ENCODE results near the gene FREY1.

The FREY1 gene

DNA sequence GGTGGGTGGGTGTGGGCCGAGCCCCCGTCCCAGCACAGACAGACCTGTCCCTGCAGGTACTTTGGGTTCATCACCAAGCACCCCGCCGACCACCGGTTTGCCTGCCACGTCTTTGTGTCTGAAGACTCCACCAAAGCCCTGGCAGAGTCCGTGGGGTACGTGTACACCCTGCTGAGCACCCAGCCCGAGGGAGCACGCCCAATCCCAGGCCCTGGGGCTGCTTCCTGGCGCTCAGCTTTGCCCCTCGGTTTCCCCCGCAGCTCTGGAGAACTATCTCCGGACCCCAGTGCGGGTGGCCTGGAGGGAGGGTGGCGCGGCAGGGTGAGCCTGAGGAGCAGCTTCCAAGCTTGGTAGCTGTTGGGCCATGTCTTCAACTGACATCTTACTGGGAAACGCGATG lies 2.0 kb downstream of the FREY1 start:
- Histone ChIP-seq H3K23ac (ENCODE audit: low read length) (no peak overlapping the region), H3K9me3 (ENCODE audit: insufficient read depth, low read depth, low read length) (no peaks in the 10 kb centered on the region), H3K4me3 (ENCODE audit: low read depth, low read length) (no peak overlapping the region), H4K91ac (ENCODE audit: low read depth, low read length) (no peak overlapping the region), H3K18ac (ENCODE audit: low read length) (no peak overlapping the region), H3K79me1 (ENCODE audit: low read length) (peaks cover 5% of the 10 kb centered on the region), H2AFZ (ENCODE audit: insufficient read depth, low read length, poor library complexity) (no peak overlapping the region), H2BK120ac (ENCODE audit: insufficient read depth, low read length, poor library complexity) (no peak overlapping the region), H4K8ac (ENCODE audit: low read depth, low read length) (no peak overlapping the region), H4K12ac (ENCODE audit: low read depth, low read length) (no peak overlapping the region), H3K9ac (ENCODE audit: low read length) (no peak overlapping the region), H3K4me2 (ENCODE audit: low read length) (no peak overlapping the region), H3K27ac (ENCODE audit: low read depth, low read length) (no peak overlapping the region), H2BK5ac (ENCODE audit: low read depth, low read length, poor library complexity) (no peak overlapping the region), H2BK12ac (ENCODE audit: low read length) (no peak overlapping the region), H3K4ac (ENCODE audit: low read depth, low read length) (no peak overlapping the region), H3K27me3 (ENCODE audit: insufficient read depth, low read length) (peaks cover 7% of the 10 kb centered on the region), H3K14ac (ENCODE audit: low read length) (no peak overlapping the region), H2AK5ac (ENCODE audit: low read length) (no peak overlapping the region), H3K79me2 (ENCODE audit: control insufficient read depth, insufficient read depth, low read length, poor library complexity) (no peaks in the 10 kb centered on the region), H3K36me3 (ENCODE audit: control insufficient read depth in 1 of 2, insufficient read depth in 2 of 2, low read length in 2 of 2) (peaks cover 12 to 17% of the 10 kb centered on the region in 2 experiments), H3K4me1 (ENCODE audit: control insufficient read depth in 1 of 2, insufficient read depth in 2 of 2, low read length in 2 of 2) (peaks cover 15 to 20% of the 10 kb centered on the region in 2 experiments)
- DNase-seq: no peak
- WGBS (ENCODE audit: extremely low coverage, insufficient coverage, insufficient read length): no CpG with 5 or more reads among the region's 19 CpGs

DNA sequence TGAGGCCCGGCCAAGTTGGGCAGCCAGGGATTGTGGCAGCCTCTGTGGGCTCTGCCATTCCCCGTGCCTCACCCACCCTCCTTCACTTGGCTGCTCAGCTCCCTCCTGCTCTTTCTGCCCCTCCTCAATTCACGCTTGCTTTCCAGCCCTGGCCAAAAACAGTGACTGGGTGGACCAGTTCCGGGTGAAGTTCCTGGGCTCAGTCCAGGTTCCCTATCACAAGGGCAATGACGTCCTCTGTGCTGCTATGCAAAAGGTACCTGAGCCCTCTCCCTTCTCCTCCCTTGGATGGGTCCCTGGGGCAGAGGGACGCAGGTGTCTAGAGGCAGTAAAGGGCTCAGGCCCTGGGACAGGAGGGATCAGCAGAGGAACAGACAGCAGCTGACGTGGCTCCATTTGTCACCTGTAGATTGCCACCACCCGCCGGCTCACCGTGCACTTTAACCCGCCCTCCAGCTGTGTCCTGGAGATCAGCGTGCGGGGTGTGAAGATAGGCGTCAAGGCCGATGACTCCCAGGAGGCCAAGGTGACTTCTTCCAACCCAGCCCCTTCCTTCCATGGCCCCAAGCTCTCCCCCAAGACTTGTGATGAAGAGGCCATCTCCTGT lies 2.7 kb downstream of the FREY1 start:
- H2AK5ac ChIP-seq (ENCODE audit: low read length): no peak overlapping the region
- H3K4me3 ChIP-seq (ENCODE audit: low read depth, low read length): no peak overlapping the region
- H4K8ac ChIP-seq (ENCODE audit: low read depth, low read length): no peak overlapping the region
- H2BK120ac ChIP-seq (ENCODE audit: insufficient read depth, low read length, poor library complexity): no peak overlapping the region
- H3K4me1 ChIP-seq (ENCODE audit: control insufficient read depth in 1 of 2, insufficient read depth in 2 of 2, low read length in 2 of 2): peaks cover 16 to 21% of the 10 kb centered on the region in 2 experiments
- DNase-seq: no peak
- no peak overlapping the region for H2BK12ac ChIP-seq (ENCODE audit: low read length)
- H3K79me1 ChIP-seq (ENCODE audit: low read length): peaks cover 7% of the 10 kb centered on the region
- no peak overlapping the region for H4K91ac ChIP-seq (ENCODE audit: low read depth, low read length)
- no peak overlapping the region for H3K4me2 ChIP-seq (ENCODE audit: low read length)
- H3K27ac ChIP-seq (ENCODE audit: low read depth, low read length): no peak overlapping the region
- no peaks in the 10 kb centered on the region for H3K9me3 ChIP-seq (ENCODE audit: insufficient read depth, low read depth, low read length)
- no peak overlapping the region for H2BK5ac ChIP-seq (ENCODE audit: low read depth, low read length, poor library complexity)
- H3K18ac ChIP-seq (ENCODE audit: low read length): no peak overlapping the region
- peaks cover 5 to 10% of the 10 kb centered on the region in 2 experiments for H3K36me3 ChIP-seq (ENCODE audit: control insufficient read depth in 1 of 2, insufficient read depth in 2 of 2, low read length in 2 of 2)
- H2AFZ ChIP-seq (ENCODE audit: insufficient read depth, low read length, poor library complexity): no peak overlapping the region
- H3K14ac ChIP-seq (ENCODE audit: low read length): no peak overlapping the region
- peaks cover 7% of the 10 kb centered on the region for H3K27me3 ChIP-seq (ENCODE audit: insufficient read depth, low read length)
- no peak overlapping the region for H4K12ac ChIP-seq (ENCODE audit: low read depth, low read length)
- H3K9ac ChIP-seq (ENCODE audit: low read length): no peak overlapping the region
- H3K4ac ChIP-seq (ENCODE audit: low read depth, low read length): no peak overlapping the region
- H3K23ac ChIP-seq (ENCODE audit: low read length): no peak overlapping the region
- H3K79me2 ChIP-seq (ENCODE audit: control insufficient read depth, insufficient read depth, low read length, poor library complexity): peaks cover 1% of the 10 kb centered on the region
- WGBS (ENCODE audit: extremely low coverage, insufficient coverage, insufficient read length): no CpG with 5 or more reads among the region's 15 CpGs

DNA sequence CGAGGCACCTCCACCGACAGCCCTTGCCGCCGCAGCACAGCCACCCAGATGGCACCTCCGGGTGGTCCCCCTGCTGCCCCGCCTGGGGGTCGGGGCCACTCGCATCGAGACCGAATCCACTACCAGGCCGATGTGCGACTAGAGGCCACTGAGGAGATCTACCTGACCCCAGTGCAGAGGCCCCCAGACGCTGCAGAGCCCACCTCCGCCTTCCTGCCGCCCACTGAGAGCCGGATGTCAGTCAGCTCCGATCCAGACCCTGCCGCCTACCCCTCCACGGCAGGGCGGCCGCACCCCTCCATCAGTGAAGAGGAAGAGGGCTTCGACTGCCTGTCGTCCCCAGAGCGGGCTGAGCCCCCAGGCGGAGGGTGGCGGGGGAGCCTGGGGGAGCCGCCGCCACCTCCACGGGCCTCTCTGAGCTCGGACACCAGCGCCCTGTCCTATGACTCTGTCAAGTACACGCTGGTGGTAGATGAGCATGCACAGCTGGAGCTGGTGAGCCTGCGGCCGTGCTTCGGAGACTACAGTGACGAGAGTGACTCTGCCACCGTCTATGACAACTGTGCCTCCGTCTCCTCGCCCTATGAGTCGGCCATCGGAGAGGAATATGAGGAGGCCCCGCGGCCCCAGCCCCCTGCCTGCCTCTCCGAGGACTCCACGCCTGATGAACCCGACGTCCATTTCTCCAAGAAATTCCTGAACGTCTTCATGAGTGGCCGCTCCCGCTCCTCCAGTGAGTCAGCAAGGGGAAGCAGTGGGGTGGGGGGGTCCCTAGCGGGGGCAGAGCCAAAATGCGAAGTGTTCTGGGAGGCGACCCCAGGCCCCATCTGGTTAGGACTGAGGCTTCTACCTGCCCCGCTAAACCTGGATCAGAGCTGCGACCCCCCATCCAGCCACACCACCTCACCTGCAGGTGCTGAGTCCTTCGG lies 4.4 kb downstream of the FREY1 start:
- Histone ChIP-seq H2AFZ (ENCODE audit: insufficient read depth, low read length, poor library complexity) (no peak overlapping the region), H3K14ac (ENCODE audit: low read length) (no peak overlapping the region), H3K9ac (ENCODE audit: low read length) (no peak overlapping the region), H3K79me2 (ENCODE audit: control insufficient read depth, insufficient read depth, low read length, poor library complexity) (peaks cover 1% of the 10 kb centered on the region), H3K4me3 (ENCODE audit: low read depth, low read length) (no peak overlapping the region), H3K9me3 (ENCODE audit: insufficient read depth, low read depth, low read length) (no peaks in the 10 kb centered on the region), H4K91ac (ENCODE audit: low read depth, low read length) (no peak overlapping the region), H3K18ac (ENCODE audit: low read length) (no peak overlapping the region), H3K4me1 (ENCODE audit: control insufficient read depth in 1 of 2, insufficient read depth in 2 of 2, low read length in 2 of 2) (peaks cover 19 to 22% of the 10 kb centered on the region in 2 experiments), H2BK5ac (ENCODE audit: low read depth, low read length, poor library complexity) (no peak overlapping the region), H3K79me1 (ENCODE audit: low read length) (peaks cover 6% of the 10 kb centered on the region), H4K12ac (ENCODE audit: low read depth, low read length) (no peak overlapping the region), H4K8ac (ENCODE audit: low read depth, low read length) (no peak overlapping the region), H3K4ac (ENCODE audit: low read depth, low read length) (no peak overlapping the region), H2BK12ac (ENCODE audit: low read length) (no peak overlapping the region), H3K36me3 (ENCODE audit: control insufficient read depth in 1 of 2, insufficient read depth in 2 of 2, low read length in 2 of 2) (peaks cover 3 to 4% of the 10 kb centered on the region in 2 experiments), H3K27me3 (ENCODE audit: insufficient read depth, low read length) (peaks cover 7% of the 10 kb centered on the region), H3K4me2 (ENCODE audit: low read length) (no peak overlapping the region), H3K23ac (ENCODE audit: low read length) (no peak overlapping the region), H2BK120ac (ENCODE audit: insufficient read depth, low read length, poor library complexity) (no peak overlapping the region), H2AK5ac (ENCODE audit: low read length) (no peak overlapping the region), H3K27ac (ENCODE audit: low read depth, low read length) (no peak overlapping the region)
- no CpG with 5 or more reads among the region's 56 CpGs for WGBS (ENCODE audit: extremely low coverage, insufficient coverage, insufficient read length)
- no peak for DNase-seq

DNA sequence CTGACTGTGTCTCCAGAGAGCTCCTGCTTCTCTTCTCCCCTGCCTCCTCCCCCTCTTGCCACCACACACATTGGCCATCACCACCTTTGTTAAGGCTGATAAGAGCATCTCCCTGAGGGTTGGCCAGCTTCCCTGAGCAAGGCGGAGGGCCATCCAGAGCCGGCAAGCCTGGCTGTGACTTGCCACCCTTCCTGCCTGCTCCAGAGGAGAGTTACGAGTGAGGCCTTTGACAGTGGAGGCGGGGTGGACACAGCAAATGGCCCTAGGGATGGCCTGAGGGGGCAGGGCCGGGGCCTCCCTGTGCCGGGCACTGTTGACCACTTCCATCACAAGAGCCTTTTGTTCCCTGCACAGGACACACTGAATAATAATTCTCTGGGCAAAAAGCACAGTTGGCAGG lies 5.4 kb downstream of the FREY1 start:
- peaks cover 11 to 14% of the 10 kb centered on the region in 2 experiments for H3K4me1 ChIP-seq (ENCODE audit: control insufficient read depth in 1 of 2, insufficient read depth in 2 of 2, low read length in 2 of 2)
- peaks cover 2% of the 10 kb centered on the region for H3K79me1 ChIP-seq (ENCODE audit: low read length)
- no CpG with 5 or more reads among the region's 6 CpGs for WGBS (ENCODE audit: extremely low coverage, insufficient coverage, insufficient read length)

More for the DNA sequence above, 5.4 kb downstream of the FREY1 start:
- Histone ChIP-seq H2AK5ac (ENCODE audit: low read length) (no peak overlapping the region), H3K27me3 (ENCODE audit: insufficient read depth, low read length) (peaks cover 7% of the 10 kb centered on the region), H3K23ac (ENCODE audit: low read length) (no peak overlapping the region), H3K9me3 (ENCODE audit: insufficient read depth, low read depth, low read length) (no peaks in the 10 kb centered on the region), H3K4me3 (ENCODE audit: low read depth, low read length) (no peak overlapping the region), H3K36me3 (ENCODE audit: control insufficient read depth in 1 of 2, insufficient read depth in 2 of 2, low read length in 2 of 2) (peaks cover 3 to 4% of the 10 kb centered on the region in 2 experiments), H2AFZ (ENCODE audit: insufficient read depth, low read length, poor library complexity) (no peak overlapping the region), H2BK12ac (ENCODE audit: low read length) (no peak overlapping the region), H3K79me2 (ENCODE audit: control insufficient read depth, insufficient read depth, low read length, poor library complexity) (peaks cover 1% of the 10 kb centered on the region), H2BK5ac (ENCODE audit: low read depth, low read length, poor library complexity) (no peak overlapping the region), H3K27ac (ENCODE audit: low read depth, low read length) (no peak overlapping the region), H3K14ac (ENCODE audit: low read length) (no peak overlapping the region), H4K12ac (ENCODE audit: low read depth, low read length) (no peak overlapping the region), H3K9ac (ENCODE audit: low read length) (no peak overlapping the region), H4K91ac (ENCODE audit: low read depth, low read length) (no peak overlapping the region), H2BK120ac (ENCODE audit: insufficient read depth, low read length, poor library complexity) (no peak overlapping the region), H3K18ac (ENCODE audit: low read length) (no peak overlapping the region), H3K4me2 (ENCODE audit: low read length) (no peak overlapping the region), H4K8ac (ENCODE audit: low read depth, low read length) (no peak overlapping the region), H3K4ac (ENCODE audit: low read depth, low read length) (no peak overlapping the region)
- no peak for DNase-seq
